PC-3 (cell line): ENCODE measurements around the gene ADARB2. TPM values are rescaled to one million over a fixed set of nuclear protein-coding genes. Genes with fewer than 3 reads are reported as not detected.

Experiments
- ATAC-seq: fragments of 200-7000 bp; cut with Tn5 transposase; 2 replicates; pipeline ENCODE4 v1.9.1; 2020; ENCODE audit warnings: mild to moderate bottlenecking, moderate library complexity
- BruUV-seq: library from RNA; stranded (reverse); fragments of 400-500 nt; replicated peaks from 2 replicates; lab custom pipeline; 2021; lab: Mats Ljungman, UMichigan
- CTCF ChIA-PET: fragments of 300-600 bp; sonication (Branson Sonifier 250); formaldehyde crosslinking; loops from one replicate; lab custom pipeline; 2022; ENCODE audit warnings: antibody characterized with exemption; lab: Charles Lee
- POLR2A ChIA-PET: fragments of 300-600 bp; sonication (Branson Sonifier 250); formaldehyde crosslinking; loops from one replicate; lab custom pipeline; 2022; ENCODE audit warnings: antibody characterized with exemption; ENCODE audit not compliant: unreplicated experiment; lab: Charles Lee
- DNase-seq: peaks from one replicate; pipeline ENCODE4 v3.0.0-alpha.2; 2015
- H2AFZ ChIP-seq: fragments of 300-600 bp; sonication (generic); 2 replicates; pipeline ENCODE4 v1.6.0; 2016; ENCODE audit warnings: antibody characterized with exemption, low read length
- H3F3A ChIP-seq: fragments of 300-600 bp; sonication (generic); one replicate; pipeline ENCODE4 v1.6.0; 2017; ENCODE audit warnings: antibody characterized with exemption, low read length, control low read depth, mild to moderate bottlenecking; ENCODE audit not compliant: unreplicated experiment
- H3K27ac ChIP-seq: fragments of 300-600 bp; sonication (generic); 2 replicates; pipeline ENCODE4 v1.5.1; 2016; ENCODE audit warnings: mild to moderate bottlenecking, low read length
- H3K27me3 ChIP-seq: fragments of 300-600 bp; sonication (generic); 2 replicates; pipeline ENCODE4 v1.6.1; 2016; ENCODE audit warnings: low read length, mixed read lengths
- H3K36me3 ChIP-seq: fragments of 300-600 bp; sonication (generic); 2 replicates; pipeline ENCODE4 v1.6.1; 2016; ENCODE audit warnings: low read depth, mixed run types, low read length, mixed read lengths
- H3K4me1 ChIP-seq: fragments of 300-600 bp; sonication (generic); 2 replicates; pipeline ENCODE4 v1.5.1; 2016; ENCODE audit warnings: low read length; ENCODE audit not compliant: insufficient read depth
- H3K4me2 ChIP-seq: fragments of 300-600 bp; sonication (generic); 2 replicates; pipeline ENCODE4 v1.6.0; 2016; ENCODE audit warnings: low read length
- H3K4me3 ChIP-seq: fragments of 300-600 bp; sonication (generic); 2 replicates; pipeline ENCODE4 v1.5.1; 2016; ENCODE audit warnings: mild to moderate bottlenecking, low read length, mixed read lengths
- H3K79me2 ChIP-seq: fragments of 300-600 bp; sonication (generic); 2 replicates; pipeline ENCODE4 v1.6.1; 2017; ENCODE audit warnings: low read length, mixed read lengths
- H3K9ac ChIP-seq: fragments of 300-600 bp; sonication (generic); 2 replicates; pipeline ENCODE4 v1.6.0; 2016; ENCODE audit warnings: mild to moderate bottlenecking, low read length
- H3K9me2 ChIP-seq: fragments of 300-600 bp; sonication (generic); replicated peaks from 2 replicates; pipeline ENCODE4 v1.6.1; 2016; ENCODE audit warnings: mixed run types, low read length, mixed read lengths
- H3K9me3 ChIP-seq: fragments of 300-600 bp; sonication (generic); 2 replicates; pipeline ENCODE4 v1.6.1; 2016; ENCODE audit warnings: low read length, mixed read lengths
- H4K20me1 ChIP-seq: fragments of 300-600 bp; sonication (generic); 2 replicates; pipeline ENCODE4 v1.6.1; 2016; ENCODE audit warnings: low read length, mixed read lengths
- CTCF ChIP-seq: fragments of 300-600 bp; sonication (generic); conservative IDR thresholded peaks from 2 replicates; pipeline ENCODE4 v1.5.1; 2017; ENCODE audit warnings: antibody characterized with exemption, low read depth, mild to moderate bottlenecking, low read length
- EZH2 ChIP-seq: fragments of 300-600 bp; sonication (generic); IDR thresholded peaks from one replicate; pipeline ENCODE4 v1.6.1; 2017; ENCODE audit warnings: antibody characterized with exemption, mild to moderate bottlenecking, low read length; ENCODE audit not compliant: unreplicated experiment
- EZH2phosphoT487 ChIP-seq: fragments of 300-600 bp; sonication (generic); IDR thresholded peaks from 2 replicates; pipeline ENCODE4 v1.6.1; 2018; ENCODE audit warnings: mild to moderate bottlenecking, antibody characterized with exemption, low read length, borderline replicate concordance
- intact Hi-C: fragments of 100-400 bp; cut with micrococcal nuclease; formaldehyde crosslinking; loops from 2 replicates; pipeline ENCODE4 v1.9.0; 2023
- total RNA-seq: library from RNA; depleted of rRNA; stranded (reverse); fragments of >200 nt; gene quantifications from 2 replicates; pipeline ENCODE4 v1.2.3, GENCODE V29; 2014

The ADARB2 gene
- total RNA-seq, 1 experiment from 2014 or later, result not detected

- CTCF ChIA-PET, result no interaction called here
Observed at GRCh38 chr10:1582739-1583138, 154.6 kb downstream of the ADARB2 start.

DNA sequence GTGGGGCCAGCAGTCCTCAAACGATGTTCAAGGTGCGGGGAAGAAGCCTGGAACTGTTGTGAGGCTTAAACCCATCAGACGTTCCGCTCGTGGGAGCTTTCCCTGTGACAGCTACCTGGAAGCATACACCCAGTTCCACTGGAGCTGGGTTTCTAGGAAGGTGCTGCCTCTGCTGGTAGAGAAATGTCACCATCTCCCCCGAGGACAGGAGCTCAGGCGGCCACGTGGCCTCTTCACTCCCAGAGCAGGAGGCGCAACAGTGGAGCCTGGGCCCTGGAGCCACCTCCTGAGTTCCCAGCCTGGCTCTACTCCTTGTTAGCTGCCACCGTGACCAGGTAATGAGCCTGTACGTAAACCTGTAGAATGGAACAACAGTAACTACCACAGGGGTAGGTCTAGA lies 156.1 kb downstream of the ADARB2 start:
- intact Hi-C loops, result no loop called here
- TF ChIP-seq CTCF (no peak), EZH2phosphoT487 (no peak), EZH2 (no peak)
- no peaks in the 10 kb centered on the region for H3F3A ChIP-seq
- no peaks in the 10 kb centered on the region for H3K9me2 ChIP-seq
- BruUV-seq, result no TSS peak
- H3K27me3 ChIP-seq, result no peaks in the 10 kb centered on the region
- no peak overlapping the region for H3K27ac ChIP-seq
- ChIA-PET POLR2A (no interaction called here), CTCF (no interaction called here)
- no peak overlapping the region for H3K4me3 ChIP-seq
- H3K4me1 ChIP-seq, result no peaks in the 10 kb centered on the region
- DNase-seq, result no peak
- H2AFZ ChIP-seq, result no peak overlapping the region
- ATAC-seq, result no peak
- H3K4me2 ChIP-seq, result no peak overlapping the region
- H3K9me3 ChIP-seq, result no peaks in the 10 kb centered on the region
- no peaks in the 10 kb centered on the region for H3K36me3 ChIP-seq
- no peaks in the 10 kb centered on the region for H3K79me2 ChIP-seq
- H4K20me1 ChIP-seq, result no peaks in the 10 kb centered on the region
- no peak overlapping the region for H3K9ac ChIP-seq

More at GRCh38 chr10:1582739-1583138, 154.6 kb downstream of the ADARB2 start:
- Histone ChIP-seq H3K4me3 (no peak overlapping the region), H3K27ac (no peak overlapping the region), H3K9ac (no peak overlapping the region), H4K20me1 (no peaks in the 10 kb centered on the region), H3K4me1 (no peaks in the 10 kb centered on the region), H3F3A (no peaks in the 10 kb centered on the region), H3K9me3 (no peaks in the 10 kb centered on the region), H3K9me2 (no peaks in the 10 kb centered on the region), H3K36me3 (no peaks in the 10 kb centered on the region), H3K27me3 (no peaks in the 10 kb centered on the region), H3K79me2 (no peaks in the 10 kb centered on the region), H3K4me2 (no peak overlapping the region), H2AFZ (no peak overlapping the region)
- DNase-seq (no peak), ATAC-seq (no peak)
- no TSS peak for BruUV-seq
- intact Hi-C loops, result no loop called here
- POLR2A ChIA-PET, result no interaction called here
- no peak for TF ChIP-seq EZH2
- TF ChIP-seq CTCF, result no peak
- no peak for TF ChIP-seq EZH2phosphoT487

DNA sequence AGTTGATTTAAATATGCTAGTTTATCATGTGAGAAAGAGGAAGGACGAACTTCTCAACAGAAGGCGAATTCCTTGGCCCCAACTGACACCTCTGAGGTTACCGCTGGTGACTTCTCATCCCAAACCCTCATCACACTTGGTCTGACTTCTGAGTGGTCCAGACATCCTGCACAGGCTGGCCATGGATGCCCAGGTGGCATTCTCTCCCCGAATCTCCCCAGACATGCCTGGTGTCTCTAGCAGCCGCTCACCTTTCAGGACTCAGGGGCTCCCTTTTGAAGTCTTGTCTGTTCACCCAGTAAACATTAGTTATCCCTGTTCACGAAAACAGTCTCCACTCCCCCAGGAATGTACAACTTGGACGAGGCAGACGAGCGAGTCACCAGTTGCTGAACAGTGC lies 157.7 kb downstream of the ADARB2 start:
- ChIA-PET POLR2A (no interaction called here), CTCF (no interaction called here)
- Histone ChIP-seq H3K27ac (no peak overlapping the region), H3K9me3 (no peaks in the 10 kb centered on the region), H3K4me2 (no peak overlapping the region), H2AFZ (no peak overlapping the region), H3K27me3 (no peaks in the 10 kb centered on the region), H3K79me2 (no peaks in the 10 kb centered on the region), H3F3A (no peaks in the 10 kb centered on the region), H3K9ac (no peak overlapping the region), H4K20me1 (no peaks in the 10 kb centered on the region), H3K36me3 (no peaks in the 10 kb centered on the region), H3K4me3 (no peak overlapping the region), H3K9me2 (no peaks in the 10 kb centered on the region), H3K4me1 (no peaks in the 10 kb centered on the region)
- TF ChIP-seq EZH2phosphoT487, result no peak
- TF ChIP-seq EZH2, result no peak
- no peak for TF ChIP-seq CTCF
- intact Hi-C loops, result no loop called here
- no peak for DNase-seq
- ATAC-seq, result no peak
- BruUV-seq, result no TSS peak
